BLaER1 (cell line): Measurements from ENCODE around the gene RAB37.

Experiments
- H3K27ac ChIP-seq: shearing (Covaris generic); formaldehyde crosslinking; 2 replicates; pipeline ENCODE4 v1.8.1; 2022
- H3K27me3 ChIP-seq: shearing (Covaris generic); formaldehyde crosslinking; 2 replicates; pipeline ENCODE4 v1.8.1; 2022
- H3K36me3 ChIP-seq: shearing (Covaris generic); formaldehyde crosslinking; 2 replicates; pipeline ENCODE4 v1.8.1; 2022
- H3K4me1 ChIP-seq: shearing (Covaris generic); formaldehyde crosslinking; 2 replicates; pipeline ENCODE4 v1.8.1; 2022
- H3K4me2 ChIP-seq: shearing (Covaris generic); formaldehyde crosslinking; 2 replicates; pipeline ENCODE4 v1.8.1; 2022
- H3K4me3 ChIP-seq: shearing (Covaris generic); formaldehyde crosslinking; 2 replicates; pipeline ENCODE4 v1.8.1; 2022
- H3K9ac ChIP-seq: shearing (Covaris generic); formaldehyde crosslinking; 2 replicates; pipeline ENCODE4 v1.8.1; 2022
- H3K9me3 ChIP-seq: shearing (Covaris generic); formaldehyde crosslinking; 2 replicates; pipeline ENCODE4 v1.8.1; 2022
- H4K20me1 ChIP-seq: shearing (Covaris generic); formaldehyde crosslinking; 2 replicates; pipeline ENCODE4 v1.8.1; 2022
- Cebpa-rat ChIP-seq: shearing (Covaris generic); IDR thresholded peaks from 2 replicates; pipeline ENCODE4 v1.8.1; 2022

The RAB37 gene

GRCh38 chr17:74750039-74750326, 12.9 kb downstream of the RAB37 start:
- Histone ChIP-seq H3K27me3 (peaks cover 31% of the 10 kb centered on the region; the same call in 1 of the 2 replicates), H3K9ac (peak overlapping the region; percentile 93), H3K4me1 (peaks cover 79% of the 10 kb centered on the region), H4K20me1 (peaks cover 64% of the 10 kb centered on the region), H3K36me3 (peaks cover 7% of the 10 kb centered on the region; the same call in 1 of the 2 replicates), H3K4me2 (peak overlapping the region; percentile 100), H3K4me3 (peak overlapping the region; percentile 96), H3K27ac (no peak overlapping the region), H3K9me3 (no peaks in the 10 kb centered on the region)
- TF ChIP-seq Cebpa-rat = no peak

- peaks cover 7% of the 10 kb centered on the region; the same call in 1 of the 2 replicates for H3K36me3 ChIP-seq
- H3K27me3 ChIP-seq = peaks cover 28% of the 10 kb centered on the region; the same call in 1 of the 2 replicates
- TF ChIP-seq Cebpa-rat = no peak
- peaks cover 70% of the 10 kb centered on the region for H4K20me1 ChIP-seq
- no peaks in the 10 kb centered on the region for H3K9me3 ChIP-seq
- H3K4me1 ChIP-seq = peaks cover 79% of the 10 kb centered on the region
- H3K9ac ChIP-seq = peak overlapping the region; percentile 93
- H3K4me3 ChIP-seq = peak overlapping the region; percentile 96
- peak overlapping the region; percentile 100 for H3K4me2 ChIP-seq
- no peak overlapping the region for H3K27ac ChIP-seq
Measured at GRCh38 chr17:74750327-74751069, 13.4 kb downstream of the RAB37 start.

GRCh38 chr17:74752415-74752814, 15.4 kb downstream of the RAB37 start:
- Histone ChIP-seq H3K9ac (no peak overlapping the region), H4K20me1 (peaks cover 89% of the 10 kb centered on the region), H3K4me2 (peak overlapping the region; percentile 51; the same call in 1 of the 2 replicates), H3K4me1 (peaks cover 80% of the 10 kb centered on the region), H3K4me3 (no peak overlapping the region), H3K27me3 (peaks cover 18% of the 10 kb centered on the region; the same call in 1 of the 2 replicates), H3K27ac (no peak overlapping the region), H3K36me3 (peaks cover 7% of the 10 kb centered on the region; the same call in 1 of the 2 replicates), H3K9me3 (no peaks in the 10 kb centered on the region)
- no peak for TF ChIP-seq Cebpa-rat

GRCh38 chr17:74752822-74753401, 15.9 kb downstream of the RAB37 start:
- peaks cover 18% of the 10 kb centered on the region; the same call in 1 of the 2 replicates for H3K27me3 ChIP-seq
- TF ChIP-seq Cebpa-rat = no peak
- H3K27ac ChIP-seq = no peak overlapping the region
- peaks cover 80% of the 10 kb centered on the region for H3K4me1 ChIP-seq
- peaks cover 7% of the 10 kb centered on the region; the same call in 1 of the 2 replicates for H3K36me3 ChIP-seq
- H4K20me1 ChIP-seq = peaks cover 94% of the 10 kb centered on the region
- no peak overlapping the region for H3K9ac ChIP-seq
- H3K4me3 ChIP-seq = no peak overlapping the region
- H3K9me3 ChIP-seq = no peaks in the 10 kb centered on the region
- H3K4me2 ChIP-seq = no peak overlapping the region

- H3K9ac ChIP-seq = no peak overlapping the region
- H3K27me3 ChIP-seq = peaks cover 10% of the 10 kb centered on the region; the same call in 1 of the 2 replicates
- 0 out of 2 replicates have a peak overlapping the region, but pooled peaks have one; percentile 0 for H3K4me2 ChIP-seq
- H3K36me3 ChIP-seq = peaks cover 7% of the 10 kb centered on the region; the same call in 1 of the 2 replicates
- H3K27ac ChIP-seq = no peak overlapping the region
- H3K9me3 ChIP-seq = no peaks in the 10 kb centered on the region
- H3K4me3 ChIP-seq = no peak overlapping the region
- no peak for TF ChIP-seq Cebpa-rat
- H4K20me1 ChIP-seq = peaks cover 100% of the 10 kb centered on the region
- peaks cover 88% of the 10 kb centered on the region for H3K4me1 ChIP-seq
Measured at GRCh38 chr17:74754832-74755231, 17.8 kb downstream of the RAB37 start.

- peaks cover 7% of the 10 kb centered on the region; the same call in 1 of the 2 replicates for H3K36me3 ChIP-seq
- no peak overlapping the region for H3K27ac ChIP-seq
- H3K4me3 ChIP-seq = no peak overlapping the region
- H3K4me1 ChIP-seq = peaks cover 88% of the 10 kb centered on the region
- peaks cover 100% of the 10 kb centered on the region for H4K20me1 ChIP-seq
- H3K9ac ChIP-seq = no peak overlapping the region
- H3K4me2 ChIP-seq = 0 out of 2 replicates have a peak overlapping the region, but pooled peaks have one; percentile 0
- 0 out of 2 replicates have a peak, but pooled peaks cover 3% of the 10 kb centered on the region for H3K27me3 ChIP-seq
- TF ChIP-seq Cebpa-rat = no peak
- H3K9me3 ChIP-seq = no peaks in the 10 kb centered on the region
Measured at GRCh38 chr17:74755533-74755932, 18.5 kb downstream of the RAB37 start.

GRCh38 chr17:74756891-74757290, 19.8 kb downstream of the RAB37 start:
- Histone ChIP-seq H3K4me1 (peaks cover 89% of the 10 kb centered on the region), H3K4me2 (peak overlapping the region; percentile 87), H3K4me3 (no peak overlapping the region), H3K9ac (no peak overlapping the region), H3K9me3 (no peaks in the 10 kb centered on the region), H3K36me3 (peaks cover 7% of the 10 kb centered on the region), H4K20me1 (peaks cover 100% of the 10 kb centered on the region), H3K27ac (no peak overlapping the region), H3K27me3 (no peaks in the 10 kb centered on the region)
- TF ChIP-seq Cebpa-rat = no peak

GRCh38 chr17:74757502-74757901, 20.4 kb downstream of the RAB37 start:
- peaks cover 86% of the 10 kb centered on the region for H3K4me1 ChIP-seq
- H3K9ac ChIP-seq = no peak overlapping the region
- no peak for TF ChIP-seq Cebpa-rat
- H4K20me1 ChIP-seq = peaks cover 96% of the 10 kb centered on the region
- peak overlapping the region; percentile 47; the same call in 1 of the 2 replicates for H3K4me3 ChIP-seq
- H3K36me3 ChIP-seq = peaks cover 6% of the 10 kb centered on the region
- H3K27ac ChIP-seq = no peak overlapping the region; the same call in 1 of the 2 replicates
- no peaks in the 10 kb centered on the region for H3K27me3 ChIP-seq
- no peaks in the 10 kb centered on the region for H3K9me3 ChIP-seq
- peak overlapping the region; percentile 87 for H3K4me2 ChIP-seq

GRCh38 chr17:74757931-74758847, 21.1 kb downstream of the RAB37 start:
- Histone ChIP-seq H3K27me3 (no peaks in the 10 kb centered on the region), H3K9me3 (no peaks in the 10 kb centered on the region), H3K4me2 (peak overlapping the region; percentile 87), H3K36me3 (no peaks in the 10 kb centered on the region; the same call in 1 of the 2 replicates), H3K27ac (peak overlapping the region; percentile 86), H3K9ac (peak overlapping the region; percentile 16; the same call in 1 of the 2 replicates), H3K4me1 (peaks cover 88% of the 10 kb centered on the region), H3K4me3 (peak overlapping the region; percentile 47), H4K20me1 (peaks cover 95% of the 10 kb centered on the region)
- TF ChIP-seq Cebpa-rat = no peak
